Panc1 (cell line): ENCODE results near the gene ATOH8. TPM values are rescaled to one million over a fixed set of nuclear protein-coding genes. Genes with fewer than 3 reads are reported as not detected.

Source experiments
- ATAC-seq: fragments of 200-7000 bp; cut with Tn5 transposase; 2 replicates; pipeline ENCODE4 v1.9.1; 2020; ENCODE audit warnings: mild to moderate bottlenecking, moderate library complexity
- BruUV-seq: library from RNA; stranded (reverse); fragments of 400-500 nt; replicated peaks from 2 replicates; lab custom pipeline; 2021; lab: Mats Ljungman, UMichigan
- CTCF ChIA-PET: fragments of 300-600 bp; sonication (Branson Sonifier 250); formaldehyde crosslinking; loops from one replicate; lab custom pipeline; 2022; ENCODE audit warnings: antibody characterized with exemption; lab: Charles Lee
- POLR2A ChIA-PET: fragments of 300-600 bp; sonication (Branson Sonifier 250); formaldehyde crosslinking; loops from one replicate; lab custom pipeline; 2022; ENCODE audit warnings: antibody characterized with exemption; lab: Charles Lee
- DNase-seq: peaks from one replicate; pipeline ENCODE4 v3.0.0-alpha.2; 2010; ENCODE audit warnings: low read depth, low spot score
- H3K27ac ChIP-seq: 2 replicates; pipeline ENCODE4 v1.5.1; 2011; ENCODE audit warnings: mild to moderate bottlenecking, low read length, inconsistent platforms
- H3K27me3 ChIP-seq: fragments of 200-500 bp; sonication (Bioruptor generic); 2 replicates; pipeline ENCODE4 v1.6.0; 2014; ENCODE audit warnings: low read length, inconsistent platforms; ENCODE audit not compliant: control insufficient read depth, insufficient read depth
- H3K36me3 ChIP-seq: fragments of 200-500 bp; sonication (Bioruptor generic); 2 replicates; pipeline ENCODE4 v1.5.1; 2014; ENCODE audit warnings: inconsistent platforms, mild to moderate bottlenecking, low read length, moderate library complexity; ENCODE audit not compliant: control insufficient read depth, insufficient read depth
- H3K4me1 ChIP-seq: 2 replicates; pipeline ENCODE4 v1.5.1; 2011; ENCODE audit warnings: inconsistent platforms, mild to moderate bottlenecking, low read length, moderate library complexity; ENCODE audit not compliant: control insufficient read depth, insufficient read depth
- H3K4me3 ChIP-seq, 2 experiments: 2 replicates each; pipeline ENCODE4 v1.5.1; 2011 to 2012; ENCODE audit warnings: low read depth in 2 of 2, low read length in 2 of 2, mild to moderate bottlenecking in 2 of 2, inconsistent platforms in 1 of 2, moderate library complexity in 1 of 2
- H3K9me3 ChIP-seq: fragments of 200-500 bp; sonication (Bioruptor generic); 2 replicates; pipeline ENCODE4 v1.5.1; 2014; ENCODE audit warnings: low read depth, mild to moderate bottlenecking, inconsistent platforms, low read length, moderate library complexity; ENCODE audit not compliant: control insufficient read depth, insufficient read depth
- POLR2AphosphoS5 ChIP-seq: IDR thresholded peaks from 2 replicates; pipeline ENCODE4 v1.6.1; 2012; ENCODE audit warnings: mild to moderate bottlenecking, low read depth, low read length, moderate library complexity
- SIN3A ChIP-seq: IDR thresholded peaks from 2 replicates; pipeline ENCODE4 v1.6.1; 2012; ENCODE audit warnings: low read depth, mild to moderate bottlenecking, low read length, moderate library complexity, borderline replicate concordance; ENCODE audit not compliant: insufficient read depth
- TCF7L2 ChIP-seq: IDR thresholded peaks from 2 replicates; pipeline ENCODE4 v1.6.1; 2011; ENCODE audit warnings: mild to moderate bottlenecking, low read depth, low read length, inconsistent platforms
- in situ Hi-C: cut with HindIII; loops from 2 replicates; pipeline ENCODE4 v1.10.0; 2016; ENCODE audit warnings: low sequenced_read_pairs, low pct_unique_long_range_greater_than_20kb
- intact Hi-C: fragments of 100-400 bp; cut with micrococcal nuclease; formaldehyde crosslinking; loops from one replicate; pipeline ENCODE4 v1.10.0; 2022; ENCODE audit not compliant: unreplicated experiment
- total RNA-seq: library from RNA; stranded (reverse); gene quantifications from one replicate; pipeline ENCODE4 v1.2.1, GENCODE V29; 2021; ENCODE audit not compliant: unreplicated experiment
- TF ChIP-seq, protein P1 (sequence below): fragments of 450-650 bp; IDR thresholded peaks from 2 replicates; pipeline ENCODE4 v1.5.1; 2017; ENCODE audit warnings: mild to moderate bottlenecking
- TF ChIP-seq, protein P2 (sequence below), 2 experiments: IDR thresholded peaks; 2 replicates each; pipeline ENCODE4 v1.6.1; 2011 to 2012; ENCODE audit warnings: low read depth in 2 of 2, control low read depth in 1 of 2, low read length in 1 of 2, mild to moderate bottlenecking in 1 of 2, moderate library complexity in 1 of 2; ENCODE audit not compliant: insufficient read depth in 1 of 2

ATOH8 gene
- total RNA-seq, 1 experiment from 2014 or later = 3.8 TPM

DNA sequence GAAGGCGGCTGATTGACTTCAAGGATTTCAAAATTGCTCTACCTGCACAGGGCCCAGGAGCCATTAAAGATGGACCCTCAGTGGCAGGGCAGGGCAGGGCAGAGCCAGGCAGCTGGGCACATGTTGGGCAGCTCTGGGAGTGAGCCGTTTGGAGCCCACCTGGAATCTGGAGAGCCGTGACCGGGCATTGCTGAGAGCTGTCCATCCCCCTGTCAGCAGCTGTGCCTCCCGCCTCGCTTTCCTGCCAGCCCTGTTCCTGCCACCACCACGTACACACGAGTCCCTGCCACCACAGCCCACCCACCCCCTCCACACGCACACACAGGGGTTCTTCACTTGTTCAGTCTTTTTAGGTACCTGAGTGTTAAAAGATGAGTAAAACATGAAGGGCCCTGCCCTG lies 22.9 kb downstream of the ATOH8 start:
- in situ Hi-C loops (no loop called here), intact Hi-C loops (no loop called here)
- no peak for DNase-seq
- TF ChIP-seq TCF7L2 = no peak
- no peak for TF ChIP-seq SIN3A
- no peak for TF ChIP-seq POLR2AphosphoS5
- TF ChIP-seq, protein P1, sequence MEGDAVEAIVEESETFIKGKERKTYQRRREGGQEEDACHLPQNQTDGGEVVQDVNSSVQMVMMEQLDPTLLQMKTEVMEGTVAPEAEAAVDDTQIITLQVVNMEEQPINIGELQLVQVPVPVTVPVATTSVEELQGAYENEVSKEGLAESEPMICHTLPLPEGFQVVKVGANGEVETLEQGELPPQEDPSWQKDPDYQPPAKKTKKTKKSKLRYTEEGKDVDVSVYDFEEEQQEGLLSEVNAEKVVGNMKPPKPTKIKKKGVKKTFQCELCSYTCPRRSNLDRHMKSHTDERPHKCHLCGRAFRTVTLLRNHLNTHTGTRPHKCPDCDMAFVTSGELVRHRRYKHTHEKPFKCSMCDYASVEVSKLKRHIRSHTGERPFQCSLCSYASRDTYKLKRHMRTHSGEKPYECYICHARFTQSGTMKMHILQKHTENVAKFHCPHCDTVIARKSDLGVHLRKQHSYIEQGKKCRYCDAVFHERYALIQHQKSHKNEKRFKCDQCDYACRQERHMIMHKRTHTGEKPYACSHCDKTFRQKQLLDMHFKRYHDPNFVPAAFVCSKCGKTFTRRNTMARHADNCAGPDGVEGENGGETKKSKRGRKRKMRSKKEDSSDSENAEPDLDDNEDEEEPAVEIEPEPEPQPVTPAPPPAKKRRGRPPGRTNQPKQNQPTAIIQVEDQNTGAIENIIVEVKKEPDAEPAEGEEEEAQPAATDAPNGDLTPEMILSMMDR = no peak
- TF ChIP-seq, protein P2, sequence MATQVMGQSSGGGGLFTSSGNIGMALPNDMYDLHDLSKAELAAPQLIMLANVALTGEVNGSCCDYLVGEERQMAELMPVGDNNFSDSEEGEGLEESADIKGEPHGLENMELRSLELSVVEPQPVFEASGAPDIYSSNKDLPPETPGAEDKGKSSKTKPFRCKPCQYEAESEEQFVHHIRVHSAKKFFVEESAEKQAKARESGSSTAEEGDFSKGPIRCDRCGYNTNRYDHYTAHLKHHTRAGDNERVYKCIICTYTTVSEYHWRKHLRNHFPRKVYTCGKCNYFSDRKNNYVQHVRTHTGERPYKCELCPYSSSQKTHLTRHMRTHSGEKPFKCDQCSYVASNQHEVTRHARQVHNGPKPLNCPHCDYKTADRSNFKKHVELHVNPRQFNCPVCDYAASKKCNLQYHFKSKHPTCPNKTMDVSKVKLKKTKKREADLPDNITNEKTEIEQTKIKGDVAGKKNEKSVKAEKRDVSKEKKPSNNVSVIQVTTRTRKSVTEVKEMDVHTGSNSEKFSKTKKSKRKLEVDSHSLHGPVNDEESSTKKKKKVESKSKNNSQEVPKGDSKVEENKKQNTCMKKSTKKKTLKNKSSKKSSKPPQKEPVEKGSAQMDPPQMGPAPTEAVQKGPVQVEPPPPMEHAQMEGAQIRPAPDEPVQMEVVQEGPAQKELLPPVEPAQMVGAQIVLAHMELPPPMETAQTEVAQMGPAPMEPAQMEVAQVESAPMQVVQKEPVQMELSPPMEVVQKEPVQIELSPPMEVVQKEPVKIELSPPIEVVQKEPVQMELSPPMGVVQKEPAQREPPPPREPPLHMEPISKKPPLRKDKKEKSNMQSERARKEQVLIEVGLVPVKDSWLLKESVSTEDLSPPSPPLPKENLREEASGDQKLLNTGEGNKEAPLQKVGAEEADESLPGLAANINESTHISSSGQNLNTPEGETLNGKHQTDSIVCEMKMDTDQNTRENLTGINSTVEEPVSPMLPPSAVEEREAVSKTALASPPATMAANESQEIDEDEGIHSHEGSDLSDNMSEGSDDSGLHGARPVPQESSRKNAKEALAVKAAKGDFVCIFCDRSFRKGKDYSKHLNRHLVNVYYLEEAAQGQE (IDR thresholded peaks at IDR 0.05; ENCODE audit: insufficient read depth in 1 of 2, low read depth in 2 of 2, low read length in 1 of 2) = no peak
- no peaks in the 10 kb centered on the region for H3K9me3 ChIP-seq
- POLR2A ChIA-PET = no interaction called here
- peaks cover 26% of the 10 kb centered on the region for H3K4me1 ChIP-seq
- no peak overlapping the region for H3K4me3 ChIP-seq
- no peak for ATAC-seq
- H3K27me3 ChIP-seq = no peaks in the 10 kb centered on the region
- no peaks in the 10 kb centered on the region for H3K36me3 ChIP-seq
- no peak overlapping the region for H3K27ac ChIP-seq
- CTCF ChIA-PET = interaction anchor here (0.7 kb wide), 2 partner anchors 10 to 24 kb away, joined by 9 to 10 read pairs; no protein-coding TSS in a partner anchor
- BruUV-seq = no TSS peak

DNA sequence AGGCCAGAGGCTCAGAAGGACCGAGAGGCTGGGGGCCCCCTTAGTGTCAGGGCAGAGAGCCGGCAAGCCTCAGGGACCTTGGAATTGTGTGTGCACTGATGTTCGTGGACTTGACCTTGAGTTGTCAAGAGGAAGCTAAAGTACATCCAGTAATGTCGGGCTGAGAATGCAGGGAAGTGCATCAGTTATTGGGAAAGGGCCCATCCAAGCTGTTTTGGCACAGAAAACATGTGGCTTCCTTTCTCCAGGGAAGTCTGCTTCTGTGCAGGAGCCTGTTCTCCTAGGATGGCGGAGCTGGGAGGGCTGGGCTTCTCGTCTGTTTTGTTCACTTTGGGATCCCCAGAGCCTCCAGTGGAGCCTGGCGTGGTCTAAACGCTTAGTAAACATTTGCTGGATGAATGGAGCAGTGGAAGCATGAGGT lies 23.7 kb downstream of the ATOH8 start:
- ChIA-PET CTCF (interaction anchor here (0.7 kb wide), 2 partner anchors 9 to 25 kb away, joined by 9 to 10 read pairs; no protein-coding TSS in a partner anchor), POLR2A (no interaction called here)
- no peak for DNase-seq
- Histone ChIP-seq H3K9me3 (no peaks in the 10 kb centered on the region), H3K36me3 (no peaks in the 10 kb centered on the region), H3K27ac (no peak overlapping the region; the same call in 1 of the 2 replicates), H3K4me1 (peaks cover 21% of the 10 kb centered on the region), H3K4me3 (no peak overlapping the region), H3K27me3 (no peaks in the 10 kb centered on the region)
- in situ Hi-C loops (no loop called here), intact Hi-C loops (no loop called here)
- TF ChIP-seq SIN3A (no peak), POLR2AphosphoS5 (no peak), TCF7L2 (no peak)
- TF ChIP-seq, protein P2 (IDR thresholded peaks at IDR 0.05; ENCODE audit: insufficient read depth in 1 of 2, low read depth in 2 of 2, low read length in 1 of 2) = no peak
- TF ChIP-seq, protein P1 = no peak
- no peak for ATAC-seq
- BruUV-seq = no TSS peak
